Activated CD4-positive, alpha-beta memory T cell treated with anti-CD3 and anti-CD28 coated beads, Interleukin-2, amount 10 ng/mL, durations not matched to agents 7 days and 5 days (primary cell): ENCODE data around the gene GAS7. TPM values are rescaled to one million over a fixed set of nuclear protein-coding genes. Genes with fewer than 3 reads are reported as not detected.

Experiments used
- CTCF ChIA-PET: fragments of 350-600 bp; sonication (Branson Sonifier 250); formaldehyde crosslinking; loops from one replicate; lab custom pipeline; 2021; ENCODE audit warnings: antibody characterized with exemption, inconsistent platforms; lab: Charles Lee
- POLR2A ChIA-PET: fragments of 350-600 bp; sonication (Branson Sonifier 250); formaldehyde crosslinking; loops from one replicate; lab custom pipeline; 2021; ENCODE audit warnings: antibody characterized with exemption; lab: Charles Lee
- DNase-seq: peaks from one replicate; pipeline ENCODE4 v3.0.0-alpha.2; 2020
- H3K27ac Mint-ChIP-seq: one replicate; pipeline ENCODE4 v1.8.0; 2021; ENCODE audit warnings: mild to moderate bottlenecking, mixed read lengths
- H3K27me3 Mint-ChIP-seq: one replicate; pipeline ENCODE4 v1.8.0; 2021; ENCODE audit warnings: mixed read lengths
- H3K36me3 Mint-ChIP-seq: one replicate; pipeline ENCODE4 v1.8.0; 2021; ENCODE audit warnings: low read depth, mixed read lengths
- H3K4me1 Mint-ChIP-seq: one replicate; pipeline ENCODE4 v1.8.0; 2021; ENCODE audit warnings: mixed read lengths
- H3K4me3 Mint-ChIP-seq: one replicate; pipeline ENCODE4 v1.8.0; 2021; ENCODE audit warnings: mild to moderate bottlenecking, mixed read lengths
- H3K9me3 Mint-ChIP-seq: one replicate; pipeline ENCODE4 v1.8.0; 2021; ENCODE audit warnings: mixed read lengths
- total RNA-seq, 2 experiments: library from RNA; stranded (reverse); gene quantifications; one replicate each; pipeline ENCODE4 v1.2.3, GENCODE V29; 2021

GAS7 gene
- total RNA-seq, 2 experiments from 2014 or later = 0.23 to 0.35 TPM

DNA sequence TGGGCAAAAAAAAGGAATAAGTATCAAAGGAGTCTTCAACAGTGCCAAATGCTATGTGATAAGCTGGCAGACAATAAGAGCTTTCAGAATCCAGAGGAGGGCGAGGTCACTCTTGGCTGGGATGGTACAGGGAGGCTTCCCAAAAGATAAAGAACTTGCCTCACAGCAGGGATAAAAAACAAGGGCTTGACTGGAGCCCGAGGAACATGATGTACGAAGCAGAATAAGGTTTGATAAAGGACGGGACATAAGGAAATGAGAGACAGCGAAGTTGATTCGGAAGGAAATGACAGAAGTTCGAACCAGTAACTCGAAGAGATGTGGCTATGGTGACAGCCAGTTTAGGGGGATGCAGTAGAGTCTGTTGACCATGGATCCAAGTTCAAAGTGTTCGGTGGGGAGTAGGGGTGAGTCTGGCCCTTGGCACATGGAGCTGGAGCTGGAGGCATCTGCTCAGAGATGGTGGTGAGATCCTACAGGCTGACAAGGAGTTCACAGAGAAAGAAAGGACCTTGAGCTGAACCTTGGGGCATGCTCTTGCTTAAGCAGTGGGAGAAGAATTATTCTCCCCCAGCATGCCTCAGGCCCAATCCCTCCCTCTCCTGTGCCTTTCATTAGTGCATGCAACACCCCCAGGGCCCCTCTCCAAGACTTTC lies 155.7 kb downstream of the GAS7 start:
- ChIA-PET POLR2A (no interaction called here), CTCF (interaction anchor here (0.6 kb wide), 1 partner anchor 121 kb away, joined by 4 read pairs; no protein-coding TSS in a partner anchor)
- no peaks in the 10 kb centered on the region for H3K27me3 Mint-ChIP-seq

DNA sequence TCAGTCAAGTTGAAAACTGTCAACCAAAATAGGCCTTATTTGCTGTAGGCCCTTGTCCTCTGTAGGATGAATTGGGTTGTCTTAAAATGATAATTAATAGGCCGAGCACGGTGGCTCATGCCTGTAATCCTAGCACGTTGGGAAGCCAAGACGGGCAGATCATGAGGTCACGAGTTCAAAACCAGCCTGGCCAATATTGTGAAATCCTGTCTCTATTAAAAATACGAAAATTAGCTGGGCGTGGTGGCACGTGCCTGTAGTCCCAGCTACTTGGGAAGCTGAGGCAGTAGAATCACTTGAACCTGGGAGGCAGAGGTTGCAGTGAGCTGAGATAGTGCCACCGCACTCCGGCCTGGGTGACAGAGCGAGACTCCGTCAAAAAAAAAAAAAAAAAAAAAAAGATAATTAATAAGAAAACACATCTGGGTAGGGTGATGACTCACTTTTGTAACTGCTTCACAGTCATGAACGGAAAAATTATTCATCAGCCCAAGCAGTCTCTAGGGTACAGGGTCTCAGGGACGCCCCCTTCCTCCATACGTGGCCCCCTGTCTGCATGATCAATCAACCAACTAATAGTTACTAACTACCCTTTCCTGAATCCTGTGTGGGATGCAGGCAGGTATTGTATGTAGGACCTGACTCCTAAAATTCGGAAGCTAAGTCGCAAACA lies 156.4 kb downstream of the GAS7 start:
- Mint-ChIP-seq H3K4me1 (no peaks in the 10 kb centered on the region), H3K27me3 (no peaks in the 10 kb centered on the region), H3K9me3 (no peaks in the 10 kb centered on the region), H3K36me3 (no peaks in the 10 kb centered on the region), H3K4me3 (no peak overlapping the region), H3K27ac (no peak overlapping the region)
- no peak for DNase-seq
- CTCF ChIA-PET = no interaction called here
- POLR2A ChIA-PET = no interaction called here

More for the DNA sequence above, 155.7 kb downstream of the GAS7 start:
- no peaks in the 10 kb centered on the region for H3K4me1 Mint-ChIP-seq
- no peak overlapping the region for H3K27ac Mint-ChIP-seq
- no peaks in the 10 kb centered on the region for H3K9me3 Mint-ChIP-seq
- H3K4me3 Mint-ChIP-seq = no peak overlapping the region
- no peaks in the 10 kb centered on the region for H3K36me3 Mint-ChIP-seq
- DNase-seq = no peak

DNA sequence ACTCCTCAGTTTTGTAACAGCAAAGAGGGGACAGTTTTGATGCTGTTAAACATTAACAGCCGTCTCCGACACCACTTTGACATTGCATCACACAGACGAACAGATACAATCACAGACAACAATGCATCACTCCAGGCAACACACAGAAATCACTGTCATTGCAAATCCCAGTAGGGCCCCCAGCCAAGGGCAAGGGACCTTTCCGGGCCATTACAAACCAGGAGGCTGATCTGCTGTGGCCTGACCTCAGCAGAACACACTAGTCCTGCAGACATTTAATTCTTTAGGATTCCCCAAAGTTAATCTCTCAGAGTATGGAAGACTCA lies 157.2 kb downstream of the GAS7 start:
- Mint-ChIP-seq H3K27ac (no peak overlapping the region), H3K36me3 (no peaks in the 10 kb centered on the region), H3K4me1 (no peaks in the 10 kb centered on the region), H3K4me3 (no peak overlapping the region), H3K27me3 (no peaks in the 10 kb centered on the region), H3K9me3 (no peaks in the 10 kb centered on the region)
- ChIA-PET POLR2A (no interaction called here), CTCF (no interaction called here)
- no peak for DNase-seq

DNA sequence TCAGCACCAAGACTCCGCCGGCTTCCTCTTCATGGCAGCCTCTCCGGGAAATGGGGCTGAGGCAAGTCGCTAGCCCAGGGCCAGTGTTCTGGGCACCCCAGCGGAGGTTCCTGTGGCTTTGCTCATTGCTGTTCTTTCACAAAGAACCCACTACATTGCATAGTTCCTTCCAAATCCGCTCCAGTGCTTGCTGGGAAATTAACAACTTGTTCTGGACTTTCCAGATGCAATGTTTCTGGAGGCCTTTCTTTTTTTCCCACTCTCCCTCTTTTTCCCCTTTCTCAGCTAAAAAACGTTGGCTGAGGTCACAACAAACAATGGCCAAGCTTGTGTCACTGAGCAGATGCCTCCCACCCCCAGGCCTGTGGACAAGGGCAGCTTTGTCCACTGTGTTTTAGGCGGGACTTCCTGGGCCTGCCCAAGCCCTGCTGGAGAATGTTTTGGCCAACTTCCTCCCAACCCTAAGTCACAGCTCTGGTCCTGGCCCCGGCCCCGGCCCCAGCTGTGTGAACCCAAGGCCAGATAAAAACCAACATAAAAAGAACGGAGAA lies 161.8 kb downstream of the GAS7 start:
- Mint-ChIP-seq H3K27me3 (no peaks in the 10 kb centered on the region), H3K36me3 (no peaks in the 10 kb centered on the region), H3K4me3 (no peak overlapping the region), H3K4me1 (no peaks in the 10 kb centered on the region), H3K9me3 (no peaks in the 10 kb centered on the region), H3K27ac (no peak overlapping the region)
- no peak for DNase-seq
- CTCF ChIA-PET = no interaction called here
- POLR2A ChIA-PET = no interaction called here

DNA sequence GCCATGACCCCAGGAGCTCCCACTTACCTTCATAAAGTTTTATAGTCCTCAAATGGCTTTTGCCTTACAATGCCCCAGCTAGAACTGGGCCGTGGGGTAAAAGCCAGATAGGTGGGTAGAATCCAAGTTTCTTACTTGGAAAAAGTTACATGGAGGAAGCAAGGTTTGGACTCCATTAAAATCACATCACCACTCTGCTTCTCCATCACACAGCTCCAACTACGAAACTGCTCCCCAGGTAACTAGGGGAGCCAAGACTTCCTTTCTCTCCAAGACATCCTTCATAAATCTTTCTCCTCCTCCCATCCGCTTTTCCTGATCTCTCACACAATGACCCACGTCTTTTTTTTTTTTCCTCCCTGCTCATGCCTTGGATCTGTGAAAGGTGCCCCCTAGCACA lies 162.5 kb downstream of the GAS7 start:
- Mint-ChIP-seq H3K27ac (no peak overlapping the region), H3K27me3 (no peaks in the 10 kb centered on the region), H3K9me3 (no peaks in the 10 kb centered on the region), H3K4me3 (no peak overlapping the region), H3K36me3 (no peaks in the 10 kb centered on the region), H3K4me1 (no peaks in the 10 kb centered on the region)
- ChIA-PET CTCF (no interaction called here), POLR2A (no interaction called here)
- no peak for DNase-seq

DNA sequence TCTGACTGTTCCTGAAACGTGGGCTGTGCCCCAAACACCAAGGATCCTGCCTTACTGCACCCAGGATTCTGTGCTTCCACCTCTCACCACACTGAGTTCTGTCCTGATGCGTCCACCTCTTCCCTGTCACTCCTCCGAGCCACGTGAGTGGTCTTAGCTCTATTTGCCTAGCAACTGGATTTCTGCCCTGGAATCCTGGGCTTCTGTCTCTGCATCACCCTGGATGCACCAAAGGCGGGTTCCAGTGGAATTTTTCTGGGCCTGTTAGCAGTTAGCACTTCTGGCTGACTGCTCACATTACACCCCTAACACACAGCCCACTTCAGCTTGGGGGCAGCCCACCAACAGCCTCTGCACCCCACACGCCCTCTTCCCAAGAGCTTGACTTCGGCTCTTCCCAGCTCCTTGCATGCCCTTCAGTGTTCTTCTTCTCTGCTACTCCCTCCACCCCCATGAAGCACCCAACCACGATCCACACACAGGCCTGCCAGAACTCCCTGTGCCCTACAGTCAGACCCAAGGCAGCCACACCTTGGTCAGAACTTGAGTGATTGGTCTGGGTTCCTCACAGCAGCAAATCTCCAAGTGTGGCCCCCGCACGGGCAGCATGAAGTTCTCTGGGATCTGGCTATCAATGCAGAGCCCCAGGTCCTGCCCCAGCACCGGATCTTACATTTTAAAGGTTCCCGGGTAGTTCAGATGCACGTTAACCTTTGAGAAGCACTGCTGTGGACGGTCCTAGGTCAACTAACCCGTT lies 163.5 kb downstream of the GAS7 start:
- no peaks in the 10 kb centered on the region for H3K4me1 Mint-ChIP-seq
- no peak for DNase-seq
- no peaks in the 10 kb centered on the region for H3K9me3 Mint-ChIP-seq
- no peaks in the 10 kb centered on the region for H3K36me3 Mint-ChIP-seq
- CTCF ChIA-PET = no interaction called here
- H3K27me3 Mint-ChIP-seq = no peaks in the 10 kb centered on the region
- H3K27ac Mint-ChIP-seq = no peak overlapping the region
- POLR2A ChIA-PET = no interaction called here
- no peak overlapping the region for H3K4me3 Mint-ChIP-seq

DNA sequence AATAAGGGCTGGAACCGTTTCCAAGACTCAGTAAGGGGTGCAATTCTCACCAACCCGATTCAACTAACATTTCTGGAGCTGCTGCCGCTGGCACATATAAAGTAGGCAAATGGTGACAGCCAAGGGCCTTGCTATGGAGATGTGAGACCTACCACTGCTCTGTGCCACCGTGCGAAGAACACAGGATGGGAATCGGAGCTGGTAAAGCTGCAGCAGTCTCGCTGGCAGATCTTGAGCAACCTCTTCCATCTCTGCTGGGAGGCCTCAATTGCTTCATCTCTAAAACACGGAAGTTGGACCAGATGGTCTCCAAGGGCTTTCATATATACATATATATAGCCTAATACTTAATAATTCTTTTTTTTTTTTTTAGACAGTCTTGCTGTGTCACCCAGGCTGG lies 164.4 kb downstream of the GAS7 start:
- DNase-seq = no peak
- CTCF ChIA-PET = no interaction called here
- Mint-ChIP-seq H3K4me1 (no peaks in the 10 kb centered on the region), H3K27me3 (no peaks in the 10 kb centered on the region), H3K4me3 (no peak overlapping the region), H3K36me3 (no peaks in the 10 kb centered on the region), H3K9me3 (no peaks in the 10 kb centered on the region), H3K27ac (no peak overlapping the region)
- POLR2A ChIA-PET = no interaction called here

DNA sequence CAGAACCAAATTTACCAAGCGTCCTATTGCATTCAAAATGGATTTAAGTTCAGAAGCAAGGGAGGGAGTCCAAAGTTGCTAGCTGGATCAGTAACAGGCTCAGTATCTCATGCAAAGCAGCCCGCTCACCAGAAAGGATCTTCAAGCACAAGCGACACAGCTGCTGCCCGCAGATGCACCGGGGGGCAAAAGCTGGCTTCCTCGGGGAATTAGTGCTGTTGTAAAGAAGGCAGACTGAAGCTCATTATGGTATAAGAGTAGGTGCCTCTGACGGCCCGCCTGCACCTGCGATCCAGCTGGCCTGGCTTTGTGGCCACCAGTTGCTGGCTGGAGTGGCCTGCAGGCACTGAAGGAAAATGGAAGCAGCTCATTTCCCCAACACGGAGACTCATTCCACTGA lies 165.0 kb downstream of the GAS7 start:
- ChIA-PET CTCF (no interaction called here), POLR2A (no interaction called here)
- no peak overlapping the region for H3K4me3 Mint-ChIP-seq
- no peaks in the 10 kb centered on the region for H3K27me3 Mint-ChIP-seq
- no peaks in the 10 kb centered on the region for H3K4me1 Mint-ChIP-seq
- DNase-seq = no peak
- H3K27ac Mint-ChIP-seq = no peak overlapping the region
- H3K9me3 Mint-ChIP-seq = no peaks in the 10 kb centered on the region
- no peaks in the 10 kb centered on the region for H3K36me3 Mint-ChIP-seq

DNA sequence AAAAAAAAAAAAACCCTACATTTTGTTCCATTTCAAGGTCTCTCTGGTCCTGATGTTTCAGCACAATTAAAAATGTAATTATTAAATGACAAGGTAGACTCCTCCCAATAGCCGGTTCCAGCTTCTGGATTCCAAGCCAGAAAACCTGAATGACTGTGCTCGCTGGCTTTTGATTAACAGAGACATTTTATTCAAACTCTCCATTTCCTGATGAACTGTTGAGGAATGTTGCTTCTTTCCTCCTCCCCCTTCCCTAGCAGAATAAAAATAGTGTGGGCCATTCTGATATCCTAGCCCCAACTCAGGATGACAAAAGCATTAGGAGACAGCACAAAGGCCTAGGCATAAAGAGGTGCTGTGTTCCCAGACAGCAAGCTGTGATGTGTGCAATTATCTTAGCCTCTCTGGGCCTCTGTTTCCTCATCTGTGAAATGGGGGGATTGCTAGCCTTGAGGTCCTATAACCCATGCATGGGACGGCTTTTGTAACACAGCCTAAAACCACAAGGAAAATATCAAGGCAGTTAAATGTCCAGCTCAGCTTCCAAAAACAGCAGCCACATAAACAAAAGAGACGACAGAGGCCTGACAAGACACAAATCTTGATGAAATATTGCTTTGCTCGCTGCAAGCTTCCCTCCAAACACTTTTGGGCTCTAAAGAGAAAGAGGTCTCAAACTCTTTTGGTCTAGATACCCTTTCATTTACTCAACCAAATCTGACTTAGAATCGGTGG lies 166.1 kb downstream of the GAS7 start:
- Mint-ChIP-seq H3K4me3 (no peak overlapping the region), H3K27ac (no peak overlapping the region), H3K36me3 (no peaks in the 10 kb centered on the region), H3K4me1 (no peaks in the 10 kb centered on the region), H3K27me3 (no peaks in the 10 kb centered on the region), H3K9me3 (no peaks in the 10 kb centered on the region)
- DNase-seq = no peak
- ChIA-PET POLR2A (no interaction called here), CTCF (no interaction called here)

DNA sequence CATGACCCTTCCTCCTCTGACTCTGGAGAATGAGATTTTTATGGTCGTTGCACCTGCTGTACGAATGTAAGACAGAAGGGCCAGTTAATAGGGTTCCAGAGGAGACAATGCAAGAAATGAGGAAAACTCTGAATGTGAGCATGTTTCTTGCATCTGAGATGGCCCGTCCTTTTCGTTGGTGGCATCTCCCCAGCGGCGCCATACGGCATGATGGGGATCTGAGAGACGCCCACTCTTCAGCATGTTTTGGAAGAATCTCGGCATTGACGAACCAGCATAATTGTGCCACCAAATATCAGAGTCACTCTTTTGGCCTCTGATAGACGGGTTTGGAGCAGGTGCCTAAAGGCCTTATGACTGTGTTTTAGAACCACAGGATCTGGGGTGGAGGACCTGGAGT lies 166.8 kb downstream of the GAS7 start:
- Mint-ChIP-seq H3K27ac (no peak overlapping the region), H3K27me3 (no peaks in the 10 kb centered on the region), H3K4me3 (no peak overlapping the region), H3K9me3 (no peaks in the 10 kb centered on the region), H3K4me1 (no peaks in the 10 kb centered on the region), H3K36me3 (no peaks in the 10 kb centered on the region)
- no peak for DNase-seq
- ChIA-PET POLR2A (no interaction called here), CTCF (no interaction called here)

DNA sequence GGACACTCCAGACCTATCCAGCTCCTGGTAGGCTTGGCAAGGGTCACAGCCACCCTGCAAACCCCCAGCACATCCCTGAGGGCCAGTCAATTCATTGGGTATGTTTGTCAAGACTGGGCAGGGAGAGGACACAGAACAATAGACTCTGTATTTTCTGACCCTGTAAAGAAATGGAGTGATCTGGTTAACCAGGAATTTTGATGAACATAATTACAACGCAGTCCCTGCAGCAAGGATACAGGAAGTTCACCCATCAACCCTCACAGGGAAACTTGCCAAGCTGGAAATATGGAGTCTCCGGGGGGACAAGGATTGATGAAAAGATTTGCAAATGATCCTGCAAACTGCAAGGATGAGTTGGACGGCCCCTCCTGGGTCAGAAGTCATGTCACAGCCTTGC lies 167.3 kb downstream of the GAS7 start:
- Mint-ChIP-seq H3K27me3 (no peaks in the 10 kb centered on the region), H3K27ac (no peak overlapping the region), H3K36me3 (no peaks in the 10 kb centered on the region), H3K4me3 (no peak overlapping the region), H3K4me1 (no peaks in the 10 kb centered on the region), H3K9me3 (no peaks in the 10 kb centered on the region)
- ChIA-PET CTCF (no interaction called here), POLR2A (no interaction called here)
- DNase-seq = no peak

DNA sequence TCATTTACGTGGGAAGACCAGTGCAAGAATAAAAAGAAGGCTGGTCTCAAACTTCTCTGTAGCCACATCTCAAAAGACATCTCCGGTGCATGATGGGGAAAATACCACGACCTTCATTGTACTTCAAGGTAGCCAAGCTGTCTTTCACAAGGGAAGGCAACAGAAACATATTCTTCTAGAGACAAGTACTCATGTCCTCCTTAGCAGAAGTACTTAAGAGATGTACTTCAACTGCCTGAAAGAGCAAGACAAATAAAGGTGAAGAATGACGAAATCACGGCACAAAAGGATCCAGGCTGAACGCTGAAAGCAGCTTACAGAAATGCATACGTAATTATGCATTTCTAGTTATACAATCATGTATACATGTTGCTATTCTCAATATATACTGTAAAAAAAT lies 169.3 kb downstream of the GAS7 start:
- Mint-ChIP-seq H3K36me3 (no peaks in the 10 kb centered on the region), H3K4me1 (no peaks in the 10 kb centered on the region), H3K27me3 (no peaks in the 10 kb centered on the region), H3K27ac (no peak overlapping the region), H3K4me3 (no peak overlapping the region), H3K9me3 (no peaks in the 10 kb centered on the region)
- ChIA-PET POLR2A (no interaction called here), CTCF (no interaction called here)
- no peak for DNase-seq
